T-helper 1 cell treated with Interleukin-12 subunit alpha and Interleukin-12 subunit beta and Interleukin-4 antibody, amounts not matched to agents 30 μg/mL and 1 μg/mL, for 36 hours (primary cell): ENCODE measurements around the gene ZFYVE26.
"Not testable (repeated sequence)": the region's sequence is repeated elsewhere in the genome, so short reads cannot be mapped to it uniquely, and the experiment has no call there.

Source experiments
- H3K27ac Mint-ChIP-seq: one replicate; pipeline ENCODE4 v1.8.0; 2021; ENCODE audit warnings: mild to moderate bottlenecking, mixed read lengths
- H3K27me3 Mint-ChIP-seq: one replicate; pipeline ENCODE4 v1.8.0; 2021; ENCODE audit warnings: low read depth, mixed read lengths
- H3K36me3 Mint-ChIP-seq: one replicate; pipeline ENCODE4 v1.8.0; 2021; ENCODE audit warnings: low read depth, mixed read lengths
- H3K4me1 Mint-ChIP-seq: one replicate; pipeline ENCODE4 v1.8.0; 2021; ENCODE audit warnings: low read depth, mixed read lengths
- H3K4me3 Mint-ChIP-seq: one replicate; pipeline ENCODE4 v1.8.0; 2021; ENCODE audit warnings: mild to moderate bottlenecking, moderate library complexity, mixed read lengths
- H3K9me3 Mint-ChIP-seq: one replicate; pipeline ENCODE4 v1.8.0; 2021; ENCODE audit warnings: mixed read lengths

ZFYVE26 gene

DNA sequence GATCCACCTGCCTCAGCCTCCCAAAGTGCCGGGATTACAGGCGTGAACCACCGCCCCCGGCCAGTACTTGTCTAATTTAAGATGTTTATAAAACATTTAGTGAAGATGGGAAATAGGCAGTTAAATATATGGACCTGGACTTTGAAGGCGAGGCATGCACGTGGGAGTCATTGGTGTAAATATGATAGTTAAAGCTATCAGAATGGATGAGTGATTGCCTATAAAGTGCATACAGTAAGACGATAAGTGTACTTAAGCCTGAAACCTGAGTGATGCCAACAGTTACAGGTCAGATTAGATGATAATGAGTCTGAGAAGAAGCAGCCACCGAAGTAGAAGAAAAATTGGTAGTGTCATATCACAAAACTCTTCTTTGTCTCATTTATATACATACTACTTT is 14.7 kb upstream of the ZFYVE26 start:
- no peak overlapping the region for H3K4me3 Mint-ChIP-seq
- H3K4me1 Mint-ChIP-seq = no peaks in the 10 kb centered on the region
- H3K27me3 Mint-ChIP-seq = no peaks in the 10 kb centered on the region
- H3K36me3 Mint-ChIP-seq = peaks cover 11% of the 10 kb centered on the region
- H3K9me3 Mint-ChIP-seq = no peaks in the 10 kb centered on the region
- no peak overlapping the region for H3K27ac Mint-ChIP-seq

- Mint-ChIP-seq H3K27me3 (no peaks in the 10 kb centered on the region), H3K4me3 (peak overlapping the region; percentile 91), H3K36me3 (peaks cover under 1% of the 10 kb centered on the region), H3K4me1 (peaks cover 15% of the 10 kb centered on the region), H3K9me3 (no peaks in the 10 kb centered on the region), H3K27ac (no peak overlapping the region)
These were observed 4.7 kb upstream of the ZFYVE26 start for GRCh38 chr14:67821121-67821520.

DNA sequence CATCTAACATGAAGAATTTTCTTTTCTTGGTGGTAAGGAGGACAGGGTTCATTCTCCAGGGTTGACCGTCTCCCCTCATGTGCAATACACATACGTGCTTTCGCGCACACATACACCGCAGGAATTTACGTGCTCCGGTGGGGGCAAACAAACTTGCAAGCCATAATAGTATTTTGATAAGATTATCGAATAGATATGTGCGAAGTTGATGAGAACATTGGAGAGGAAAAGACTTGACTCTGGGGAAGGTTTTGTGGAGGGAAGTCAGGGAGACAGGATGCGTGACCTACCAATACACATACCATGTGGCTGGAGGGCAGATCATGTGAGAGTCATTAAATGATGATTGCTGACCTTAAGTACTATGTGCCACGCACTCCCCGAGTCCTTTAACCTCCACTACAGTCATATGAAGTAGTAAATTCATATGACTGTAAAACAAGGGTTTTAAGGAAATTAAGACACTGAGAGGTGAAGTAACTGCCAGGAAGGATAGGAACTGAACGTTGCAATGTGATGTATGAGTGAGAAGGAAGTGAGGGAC is 4.1 kb upstream of the ZFYVE26 start:
- no peaks in the 10 kb centered on the region for H3K27me3 Mint-ChIP-seq
- H3K27ac Mint-ChIP-seq = peak overlapping the region; percentile 86
- H3K9me3 Mint-ChIP-seq = no peaks in the 10 kb centered on the region
- H3K36me3 Mint-ChIP-seq = no peaks in the 10 kb centered on the region
- peak overlapping the region; percentile 91 for H3K4me3 Mint-ChIP-seq
- H3K4me1 Mint-ChIP-seq = peaks cover 20% of the 10 kb centered on the region

GRCh38 chr14:67819563-67820421 is 3.4 kb upstream of the ZFYVE26 start, which contains the start of gene RAD51B:
RAD51B (plus strand) TSS chr14:67819779.
- Mint-ChIP-seq H3K9me3 (no peaks in the 10 kb centered on the region), H3K36me3 (no peaks in the 10 kb centered on the region), H3K4me1 (peaks cover 26% of the 10 kb centered on the region), H3K27ac (peak within 1 kb of the TSS; percentile 86), H3K27me3 (no peaks in the 10 kb centered on the region), H3K4me3 (peak within 1 kb of the TSS; percentile 91)

DNA sequence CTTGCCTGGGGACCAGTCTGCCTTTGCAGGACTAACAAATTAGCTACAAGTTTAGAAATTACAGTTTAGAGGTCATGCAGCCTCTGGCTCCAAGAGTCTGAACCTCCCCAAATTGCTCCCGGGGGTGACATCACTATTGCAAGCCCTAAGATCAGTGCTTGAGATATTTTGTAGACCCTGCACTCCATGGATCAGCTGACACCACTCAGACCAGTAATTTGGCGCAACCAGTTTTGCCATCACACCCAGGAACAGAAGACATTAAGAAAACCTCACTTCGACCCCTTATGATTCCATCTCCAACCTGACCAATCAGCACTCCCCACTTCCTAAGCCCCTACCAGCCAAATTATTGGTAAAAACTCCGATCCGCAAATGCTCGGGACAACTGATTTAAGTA is 2.1 kb upstream of the ZFYVE26 start:
- H3K36me3 Mint-ChIP-seq, H3K9me3 Mint-ChIP-seq, H3K27ac Mint-ChIP-seq, H3K27me3 Mint-ChIP-seq: not testable (repeated sequence)
- Mint-ChIP-seq H3K4me1 (peaks cover 29% of the 10 kb centered on the region), H3K4me3 (peak overlapping the region; percentile 91)

DNA sequence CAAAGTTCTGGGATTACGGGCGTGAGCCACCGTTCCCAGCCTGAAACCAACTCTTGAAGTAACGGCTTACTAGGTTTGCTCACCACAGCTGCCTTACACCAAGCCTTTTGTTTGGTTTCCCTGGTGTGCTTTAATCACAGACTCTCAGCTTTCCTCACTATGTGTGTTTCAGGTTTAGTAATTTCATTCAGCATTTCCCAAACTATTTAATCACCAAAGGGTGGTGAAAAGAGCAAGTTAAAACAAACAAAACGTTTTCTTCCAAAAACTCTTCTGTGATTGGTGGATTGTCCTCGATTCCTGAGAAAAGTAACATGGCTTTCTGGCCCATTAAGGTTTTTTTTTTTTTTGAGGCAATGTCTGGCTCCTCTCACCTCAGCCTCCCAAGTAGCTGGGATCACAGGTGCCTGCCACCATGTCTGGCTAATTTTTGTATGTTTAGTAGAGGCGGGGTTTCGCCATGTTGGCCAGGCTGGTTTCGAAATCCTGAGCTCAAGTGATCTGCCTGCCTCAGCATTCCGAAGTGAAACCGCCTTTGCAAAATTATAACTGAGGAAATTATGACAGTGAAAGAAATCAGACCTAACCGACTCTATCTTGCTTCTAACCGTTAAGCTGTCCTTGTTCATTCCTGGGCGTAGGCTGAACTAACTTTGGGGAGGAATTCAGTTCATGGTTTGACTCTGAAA is 1.5 kb upstream of the ZFYVE26 start:
- peak overlapping the region; percentile 91 for H3K4me3 Mint-ChIP-seq

DNA sequence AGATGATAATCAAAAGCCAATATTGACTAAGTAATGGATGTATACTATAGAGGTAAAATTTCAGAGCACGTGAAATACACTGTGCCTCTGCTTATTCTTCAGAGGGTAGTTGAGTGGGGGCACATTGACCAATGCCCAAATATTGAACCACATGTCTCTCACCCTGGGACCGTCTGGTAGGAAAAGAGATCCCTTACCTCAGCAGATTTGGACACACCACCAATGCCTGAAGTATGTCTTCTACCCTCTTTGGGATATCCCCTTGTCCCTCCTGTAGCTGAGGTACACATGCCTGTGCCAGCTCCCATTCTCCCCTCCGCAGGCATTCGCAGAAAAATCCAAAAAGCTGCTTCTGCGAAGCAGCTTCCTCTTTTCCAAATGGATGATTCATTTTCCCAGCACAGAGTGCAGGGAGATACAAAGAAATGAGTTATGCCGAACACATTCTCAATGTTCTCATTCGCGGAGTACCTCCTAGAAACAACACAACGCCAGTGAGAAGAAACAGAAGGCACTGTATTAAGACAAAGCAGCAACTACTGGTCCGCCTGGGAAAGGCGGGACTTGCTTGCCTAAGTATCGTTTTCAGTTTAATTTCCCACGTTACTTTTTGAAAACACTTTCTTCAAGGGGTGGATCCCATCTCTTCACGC is 691 bp downstream of the ZFYVE26 start:
- Mint-ChIP-seq H3K4me1 (peaks cover 26% of the 10 kb centered on the region), H3K27me3 (no peaks in the 10 kb centered on the region), H3K36me3 (peaks cover 7% of the 10 kb centered on the region), H3K4me3 (peak overlapping the region; percentile 91), H3K27ac (peak overlapping the region; percentile 93), H3K9me3 (no peaks in the 10 kb centered on the region)

More for the DNA sequence above, 1.5 kb upstream of the ZFYVE26 start:
- no peaks in the 10 kb centered on the region for H3K9me3 Mint-ChIP-seq
- peaks cover 29% of the 10 kb centered on the region for H3K4me1 Mint-ChIP-seq
- peaks cover 2% of the 10 kb centered on the region for H3K36me3 Mint-ChIP-seq
- H3K27me3 Mint-ChIP-seq = no peaks in the 10 kb centered on the region
- H3K27ac Mint-ChIP-seq = no peak overlapping the region

DNA sequence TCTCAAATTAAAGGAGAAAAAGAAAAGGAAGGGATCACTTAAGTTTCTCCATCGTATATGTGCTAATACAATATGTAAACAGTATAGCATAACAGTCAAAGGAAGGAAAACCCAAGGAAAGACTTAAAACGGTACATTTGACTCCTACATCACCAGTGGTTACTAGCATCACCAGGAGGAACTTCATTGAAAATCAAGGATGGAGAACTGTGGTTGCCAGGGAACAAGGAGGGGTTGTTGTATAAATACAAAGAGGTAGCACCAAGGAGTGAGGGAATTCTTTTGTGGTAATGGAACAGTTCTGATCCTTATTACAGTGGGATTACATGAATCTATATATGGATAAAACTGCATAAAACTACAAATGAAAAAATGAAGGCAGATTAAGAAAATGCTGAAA is 1.6 kb downstream of the ZFYVE26 start:
- Mint-ChIP-seq H3K27ac (peak overlapping the region; percentile 41), H3K4me1 (peaks cover 20% of the 10 kb centered on the region), H3K36me3 (peaks cover 8% of the 10 kb centered on the region), H3K9me3 (no peaks in the 10 kb centered on the region), H3K27me3 (no peaks in the 10 kb centered on the region), H3K4me3 (peak overlapping the region; percentile 91)

DNA sequence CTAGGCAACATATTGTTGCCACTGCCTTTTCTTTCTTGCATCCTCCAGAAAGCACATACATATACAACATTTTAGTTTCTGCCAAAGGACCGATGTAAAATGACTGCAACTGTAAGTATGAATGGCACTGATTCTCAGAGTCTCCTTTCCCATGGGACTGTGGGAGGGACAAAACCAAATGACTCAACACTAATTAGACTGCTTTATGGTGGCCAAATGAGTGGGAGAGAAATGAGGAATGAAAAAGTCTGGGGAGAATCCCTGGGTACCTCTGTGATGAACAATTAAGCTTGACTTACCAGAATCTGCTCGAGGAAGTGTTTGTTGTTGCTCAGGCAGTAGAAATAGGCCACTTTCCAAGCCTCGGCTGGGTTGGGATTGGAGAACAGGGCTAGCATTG is 10.1 kb downstream of the ZFYVE26 start:
- H3K4me3 Mint-ChIP-seq = no peak overlapping the region
- H3K9me3 Mint-ChIP-seq = no peaks in the 10 kb centered on the region
- H3K27me3 Mint-ChIP-seq = no peaks in the 10 kb centered on the region
- no peaks in the 10 kb centered on the region for H3K4me1 Mint-ChIP-seq
- peaks cover 43% of the 10 kb centered on the region for H3K36me3 Mint-ChIP-seq
- no peak overlapping the region for H3K27ac Mint-ChIP-seq

GRCh38 chr14:67800743-67801142 is 15.6 kb downstream of the ZFYVE26 start:
- no peaks in the 10 kb centered on the region for H3K27me3 Mint-ChIP-seq
- no peak overlapping the region for H3K27ac Mint-ChIP-seq
- peaks cover 45% of the 10 kb centered on the region for H3K36me3 Mint-ChIP-seq
- no peak overlapping the region for H3K4me3 Mint-ChIP-seq
- no peaks in the 10 kb centered on the region for H3K9me3 Mint-ChIP-seq
- no peaks in the 10 kb centered on the region for H3K4me1 Mint-ChIP-seq

DNA sequence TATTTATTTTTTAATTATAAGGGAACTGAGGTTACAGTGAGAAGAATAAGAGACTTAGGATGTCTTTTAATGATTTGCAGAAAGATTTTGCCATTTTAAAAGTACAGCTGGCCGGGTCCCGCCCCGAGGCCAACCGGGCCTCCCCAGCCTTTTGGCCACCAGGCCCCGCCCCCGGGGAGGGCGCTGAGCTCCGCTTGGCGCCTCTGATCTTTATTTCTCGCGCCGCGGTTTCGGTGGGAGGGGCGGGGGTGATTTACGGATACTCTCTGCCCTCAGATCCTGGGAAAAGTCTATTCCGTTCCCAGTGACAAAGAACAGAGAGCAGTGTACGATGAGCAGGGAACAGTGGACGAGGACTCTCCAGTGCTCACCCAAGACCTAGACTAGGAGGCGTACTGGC is 17.7 kb downstream of the ZFYVE26 start:
- Mint-ChIP-seq H3K27me3 (no peaks in the 10 kb centered on the region), H3K4me3 (no peak overlapping the region), H3K27ac (no peak overlapping the region), H3K36me3 (peaks cover 32% of the 10 kb centered on the region), H3K9me3 (no peaks in the 10 kb centered on the region), H3K4me1 (no peaks in the 10 kb centered on the region)

DNA sequence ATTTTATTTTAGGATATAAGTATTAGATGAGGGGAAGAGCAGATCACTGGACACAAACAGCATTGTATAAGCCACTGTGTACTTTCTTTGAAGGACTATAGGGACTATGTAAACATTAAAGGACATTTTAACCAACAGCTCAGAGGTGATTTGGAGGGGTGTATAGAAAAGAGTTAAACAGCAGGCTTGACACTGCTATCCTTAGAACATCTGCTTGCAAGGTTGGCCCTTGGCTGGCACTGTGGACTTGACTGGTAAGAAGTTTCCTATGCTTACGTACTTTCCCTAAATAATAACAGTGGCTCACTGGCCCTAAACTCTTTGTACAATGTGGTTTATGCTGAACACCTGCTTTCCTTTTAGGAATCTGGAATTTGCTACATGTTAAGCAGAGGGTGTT is 28.7 kb downstream of the ZFYVE26 start:
- Mint-ChIP-seq H3K27ac (no peak overlapping the region), H3K4me3 (no peak overlapping the region), H3K36me3 (peaks cover 47% of the 10 kb centered on the region), H3K27me3 (no peaks in the 10 kb centered on the region), H3K9me3 (no peaks in the 10 kb centered on the region), H3K4me1 (peaks cover 3% of the 10 kb centered on the region)

- Mint-ChIP-seq H3K36me3 (peaks cover 56% of the 10 kb centered on the region), H3K4me3 (no peak overlapping the region), H3K4me1 (peaks cover 3% of the 10 kb centered on the region), H3K27ac (no peak overlapping the region), H3K27me3 (no peaks in the 10 kb centered on the region), H3K9me3 (no peaks in the 10 kb centered on the region)
These were observed 30.9 kb downstream of the ZFYVE26 start for GRCh38 chr14:67785270-67786109.
